HUES48 (cell line): ENCODE results near the gene WNT3A.

Source experiments
- H3K27ac ChIP-seq: one replicate; pipeline ENCODE4 v1.7.0; 2013; ENCODE audit warnings: low read depth, low read length, inconsistent platforms
- H3K27me3 ChIP-seq: 2 replicates; pipeline ENCODE4 v1.6.1; 2013; ENCODE audit warnings: mild to moderate bottlenecking, low read length; ENCODE audit not compliant: control insufficient read depth, insufficient read depth
- H3K36me3 ChIP-seq: 2 replicates; pipeline ENCODE4 v1.6.1; 2013; ENCODE audit warnings: low read length; ENCODE audit not compliant: control insufficient read depth, insufficient read depth
- H3K4me1 ChIP-seq: 2 replicates; pipeline ENCODE4 v1.6.1; 2013; ENCODE audit warnings: mild to moderate bottlenecking, low read length; ENCODE audit not compliant: control insufficient read depth, insufficient read depth
- H3K4me3 ChIP-seq: 2 replicates; pipeline ENCODE4 v1.5.1; 2013; ENCODE audit warnings: mild to moderate bottlenecking, low read depth, low read length
- H3K9ac ChIP-seq: 2 replicates; pipeline ENCODE4 v1.6.1; 2013; ENCODE audit warnings: mild to moderate bottlenecking, low read depth, low read length, moderate library complexity
- H3K9me3 ChIP-seq: 2 replicates; pipeline ENCODE4 v1.6.1; 2013; ENCODE audit warnings: low read length; ENCODE audit not compliant: control insufficient read depth, insufficient read depth

Gene WNT3A

DNA sequence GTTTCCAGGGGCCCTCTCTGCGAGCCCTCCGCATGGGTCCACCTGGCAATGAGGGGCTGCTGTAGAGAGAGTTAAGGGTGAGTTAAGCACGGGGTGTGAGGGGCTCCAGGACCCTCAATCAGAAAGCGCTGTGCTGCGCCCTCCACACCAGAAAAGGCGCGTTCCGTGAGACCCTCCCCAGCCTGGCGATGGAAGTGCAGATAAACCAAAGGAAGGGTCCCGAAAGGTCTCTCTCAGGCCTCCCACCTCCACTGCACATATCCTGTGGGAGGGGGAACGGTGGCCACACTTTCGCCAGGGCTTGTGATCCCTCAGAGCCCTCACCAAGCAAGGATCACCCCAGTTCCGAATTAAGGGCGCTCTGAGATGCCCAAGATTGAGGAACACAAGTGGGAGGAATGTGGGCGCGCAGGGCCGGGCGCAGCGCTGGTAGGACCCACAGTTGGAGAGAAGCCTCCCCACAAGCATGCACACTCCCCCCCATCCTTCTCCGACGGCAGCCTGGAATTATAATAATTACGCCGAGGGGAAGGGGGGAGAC lies 1.1 kb downstream of the WNT3A start:
- H3K4me1 ChIP-seq, result peaks cover 29% of the 10 kb centered on the region
- H3K9me3 ChIP-seq, result no peaks in the 10 kb centered on the region
- H3K27me3 ChIP-seq, result peaks cover 99% of the 10 kb centered on the region
- H3K9ac ChIP-seq, result no peak overlapping the region
- H3K36me3 ChIP-seq, result no peaks in the 10 kb centered on the region
- H3K27ac ChIP-seq, result no peak overlapping the region
- peak overlapping the region; percentile 45 for H3K4me3 ChIP-seq

GRCh38 chr1:228008391-228009115 lies 1.8 kb downstream of the WNT3A start:
- Histone ChIP-seq H3K4me3 (peak overlapping the region; percentile 45; the same call in 1 of the 2 replicates), H3K9me3 (no peaks in the 10 kb centered on the region), H3K27me3 (peaks cover 98% of the 10 kb centered on the region), H3K4me1 (peaks cover 29% of the 10 kb centered on the region), H3K27ac (no peak overlapping the region), H3K36me3 (no peaks in the 10 kb centered on the region), H3K9ac (no peak overlapping the region)

- Histone ChIP-seq H3K27ac (no peak overlapping the region), H3K27me3 (peaks cover 98% of the 10 kb centered on the region), H3K4me3 (no peak overlapping the region), H3K9ac (no peak overlapping the region), H3K9me3 (no peaks in the 10 kb centered on the region), H3K36me3 (no peaks in the 10 kb centered on the region), H3K4me1 (peaks cover 29% of the 10 kb centered on the region)
Observed at GRCh38 chr1:228009116-228009827, 2.5 kb downstream of the WNT3A start.

DNA sequence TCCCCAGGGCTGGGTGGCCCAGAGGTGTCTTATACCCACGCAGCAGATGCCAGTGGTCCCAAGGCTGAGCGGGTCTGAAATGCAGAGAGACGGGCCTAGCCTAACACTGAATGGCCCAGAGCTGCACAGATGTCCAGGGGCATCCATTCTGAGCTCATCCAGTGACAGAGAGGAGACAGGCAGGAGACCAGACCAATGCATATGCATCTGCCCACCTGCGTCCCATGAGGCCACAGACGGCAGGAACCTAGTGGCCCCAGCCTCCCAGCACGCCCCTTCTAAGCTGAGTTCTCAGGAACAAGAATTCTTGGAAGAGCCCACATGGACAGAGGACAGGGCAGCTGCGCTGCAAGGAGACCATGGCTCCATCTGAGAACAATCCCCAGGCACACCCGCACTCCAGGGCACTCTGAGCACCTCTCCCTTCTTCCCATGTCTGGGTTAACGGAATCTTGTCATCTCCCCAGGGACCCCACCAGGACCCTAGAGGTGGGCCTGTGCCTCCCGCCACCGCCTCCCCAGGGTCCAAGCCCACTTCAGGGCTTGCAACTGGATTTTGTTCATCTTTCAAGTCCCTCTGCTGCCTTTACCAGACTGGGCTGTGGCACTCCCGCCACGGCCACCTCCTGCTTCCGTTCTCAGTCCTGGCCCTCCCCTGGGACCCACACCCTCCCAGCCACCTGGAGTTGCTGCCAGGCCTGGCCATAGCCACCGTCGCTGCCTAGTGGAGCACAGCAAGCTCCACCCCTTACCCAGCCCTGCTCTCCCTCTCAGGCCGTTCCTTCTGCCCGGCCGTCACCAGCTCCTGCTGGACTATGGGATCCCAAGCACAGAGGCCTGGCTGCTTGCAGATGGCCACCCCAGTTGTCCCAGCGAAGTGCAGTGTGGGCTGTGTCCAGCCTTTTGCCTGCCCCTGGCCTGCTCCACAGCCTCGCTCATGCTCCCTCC lies 3.3 kb downstream of the WNT3A start:
- Histone ChIP-seq H3K4me1 (peaks cover 22% of the 10 kb centered on the region), H3K36me3 (no peaks in the 10 kb centered on the region), H3K27ac (no peak overlapping the region), H3K27me3 (peaks cover 98% of the 10 kb centered on the region), H3K9me3 (no peaks in the 10 kb centered on the region), H3K4me3 (no peak overlapping the region), H3K9ac (no peak overlapping the region)

- Histone ChIP-seq H3K27me3 (peaks cover 93% of the 10 kb centered on the region), H3K9ac (no peak overlapping the region), H3K27ac (no peak overlapping the region), H3K4me1 (peaks cover 14% of the 10 kb centered on the region), H3K4me3 (no peak overlapping the region), H3K9me3 (no peaks in the 10 kb centered on the region), H3K36me3 (no peaks in the 10 kb centered on the region)
Observed at GRCh38 chr1:228010921-228011320, 4.1 kb downstream of the WNT3A start.

GRCh38 chr1:228011721-228012311 lies 5.0 kb downstream of the WNT3A start:
- Histone ChIP-seq H3K27ac (no peak overlapping the region), H3K9me3 (no peaks in the 10 kb centered on the region), H3K4me3 (no peak overlapping the region), H3K9ac (no peak overlapping the region), H3K4me1 (peaks cover 11% of the 10 kb centered on the region), H3K27me3 (peaks cover 91% of the 10 kb centered on the region), H3K36me3 (no peaks in the 10 kb centered on the region)

- Histone ChIP-seq H3K36me3 (no peaks in the 10 kb centered on the region), H3K9me3 (no peaks in the 10 kb centered on the region), H3K4me1 (peaks cover 7% of the 10 kb centered on the region), H3K27me3 (peaks cover 86% of the 10 kb centered on the region), H3K4me3 (no peak overlapping the region), H3K27ac (no peak overlapping the region), H3K9ac (no peak overlapping the region)
Observed at GRCh38 chr1:228012555-228012954, 5.8 kb downstream of the WNT3A start.

DNA sequence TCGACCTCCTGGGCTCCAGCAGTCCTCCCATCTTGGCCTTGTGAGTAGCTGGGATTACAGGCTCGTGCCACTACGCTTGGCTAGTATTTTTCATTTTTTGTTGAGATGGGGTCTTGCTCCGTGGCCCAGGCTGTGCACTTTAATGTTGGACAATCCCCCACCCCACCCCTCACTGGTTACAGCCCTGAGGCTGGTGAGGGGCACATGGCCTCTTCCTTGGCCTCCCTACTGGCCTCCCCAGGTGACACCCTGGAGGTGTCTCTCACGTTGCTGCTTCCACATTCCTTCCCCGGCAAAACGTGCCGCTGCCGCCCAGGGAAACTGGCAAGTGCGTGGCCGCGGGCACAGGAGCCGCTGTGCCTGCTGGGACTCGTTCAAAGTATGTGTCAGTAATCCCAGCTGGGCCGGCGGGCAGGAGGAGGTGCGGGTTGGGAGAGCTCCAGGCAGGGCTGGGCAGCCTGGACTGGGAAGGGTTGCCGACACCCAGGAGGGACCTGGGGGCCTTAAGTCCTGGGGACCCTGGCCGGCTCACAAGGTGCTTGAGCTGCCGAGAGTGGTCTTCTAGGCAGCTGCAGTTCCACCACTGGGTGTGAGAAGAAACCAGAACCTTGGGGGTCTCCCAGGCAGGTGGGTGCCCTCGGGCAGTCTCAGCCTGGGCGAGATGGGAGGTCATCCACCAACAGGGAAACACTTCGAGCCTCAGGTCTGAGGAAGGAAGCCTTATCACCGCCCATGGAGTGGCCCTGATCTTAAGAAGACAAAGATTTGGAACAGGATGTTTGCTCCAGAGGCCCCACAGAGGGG lies 6.5 kb downstream of the WNT3A start:
- H3K27me3 ChIP-seq, result peaks cover 84% of the 10 kb centered on the region
- H3K4me3 ChIP-seq, result no peak overlapping the region
- peaks cover 4% of the 10 kb centered on the region; the same call in 1 of the 2 replicates for H3K4me1 ChIP-seq
- no peak overlapping the region for H3K27ac ChIP-seq
- no peaks in the 10 kb centered on the region for H3K9me3 ChIP-seq
- H3K9ac ChIP-seq, result no peak overlapping the region
- no peaks in the 10 kb centered on the region for H3K36me3 ChIP-seq

DNA sequence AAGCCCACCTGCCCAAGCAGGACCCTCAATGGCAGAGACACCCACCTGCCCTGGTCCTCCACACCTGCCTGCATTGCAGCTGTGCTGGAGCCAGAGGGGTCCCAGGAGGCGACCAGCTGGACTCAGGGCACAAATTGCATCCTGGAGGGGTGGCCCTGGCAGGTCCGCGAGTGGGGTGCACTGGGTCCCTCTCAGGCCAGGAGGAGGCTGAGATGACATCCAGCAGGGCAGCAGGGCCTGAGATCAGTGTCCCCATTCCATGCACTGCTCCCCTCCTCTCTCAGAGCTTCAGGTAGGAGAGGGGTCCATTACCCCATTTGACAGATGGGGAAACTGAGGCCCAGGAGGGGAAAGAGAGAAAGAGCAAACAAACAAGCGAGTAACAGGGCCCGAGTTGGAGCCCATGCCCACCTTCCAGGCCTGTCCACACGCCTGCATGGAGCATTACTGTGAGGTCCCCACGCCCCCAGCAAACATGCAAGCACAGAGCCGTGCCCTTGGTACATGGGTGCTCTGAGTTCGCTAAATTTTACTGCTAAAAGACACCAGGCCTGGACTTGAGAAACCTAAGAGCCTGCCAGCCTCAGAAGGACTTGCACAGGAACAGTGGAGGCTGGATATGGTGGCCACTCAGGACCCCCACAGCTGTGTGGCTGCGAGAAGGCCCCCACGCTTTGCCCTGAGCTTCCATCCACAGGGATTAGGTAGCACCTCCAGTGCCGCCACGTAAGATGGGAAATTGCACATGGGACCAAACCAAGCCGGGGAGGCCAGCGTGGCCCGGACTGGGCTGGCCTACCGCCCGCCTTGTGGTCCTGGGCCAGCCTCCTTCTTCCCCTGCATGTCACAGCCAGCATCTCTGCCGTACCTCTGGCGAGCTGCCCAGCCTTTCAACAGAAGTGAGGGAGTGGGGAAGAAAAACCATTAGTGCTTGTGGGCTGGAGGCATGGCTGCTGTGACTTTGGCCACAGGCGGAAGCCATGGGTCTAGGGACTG lies 7.4 kb downstream of the WNT3A start:
- Histone ChIP-seq H3K27me3 (peaks cover 75% of the 10 kb centered on the region), H3K4me3 (no peak overlapping the region), H3K27ac (no peak overlapping the region), H3K9me3 (no peaks in the 10 kb centered on the region), H3K4me1 (no peaks in the 10 kb centered on the region), H3K36me3 (no peaks in the 10 kb centered on the region), H3K9ac (no peak overlapping the region)
